Chondrocyte (in vitro differentiated cells): ENCODE measurements around the gene EYA2. TPM values are rescaled to one million over a fixed set of nuclear protein-coding genes. Genes with fewer than 3 reads are reported as not detected.

Experiments used
- DNase-seq: peaks from one replicate; pipeline ENCODE4 v3.0.0; 2021; ENCODE audit warnings: mixed read lengths, low spot score
- H3K27ac Mint-ChIP-seq: one replicate; pipeline ENCODE4 v1.8.0; 2021; ENCODE audit warnings: mild to moderate bottlenecking, moderate library complexity, mixed read lengths; ENCODE audit not compliant: unreplicated experiment
- H3K27me3 Mint-ChIP-seq: 2 replicates; pipeline ENCODE4 v1.8.0; 2021; ENCODE audit warnings: low read depth, mixed read lengths
- H3K36me3 Mint-ChIP-seq: 2 replicates; pipeline ENCODE4 v1.8.0; 2021; ENCODE audit warnings: low read depth, mixed read lengths
- H3K4me1 Mint-ChIP-seq: 2 replicates; pipeline ENCODE4 v1.8.0; 2021; ENCODE audit warnings: low read depth, mild to moderate bottlenecking, mixed read lengths
- H3K4me3 Mint-ChIP-seq: one replicate; pipeline ENCODE4 v1.8.0; 2021; ENCODE audit warnings: mild to moderate bottlenecking, moderate library complexity, mixed read lengths; ENCODE audit not compliant: unreplicated experiment
- H3K9me3 Mint-ChIP-seq: 2 replicates; pipeline ENCODE4 v1.8.0; 2021; ENCODE audit warnings: low read depth, mixed read lengths
- CTCF ChIP-seq: fragments of 200-600 bp; sonication (generic); IDR thresholded peaks from 2 replicates; pipeline ENCODE4 v1.5.0; 2021; ENCODE audit warnings: antibody characterized with exemption, mild to moderate bottlenecking, moderate library complexity
- total RNA-seq: library from RNA; stranded (reverse); gene quantifications from 3 replicates; pipeline ENCODE4 v1.2.1, GENCODE V29; 2021

EYA2 gene
- total RNA-seq, 1 donor from 2014 or later, result 0.32 TPM

- Mint-ChIP-seq H3K27ac (no peak overlapping the region), H3K4me3 (no peak overlapping the region), H3K27me3 (peaks cover 16% of the 10 kb centered on the region), H3K9me3 (no peaks in the 10 kb centered on the region), H3K36me3 (no peaks in the 10 kb centered on the region), H3K4me1 (no peaks in the 10 kb centered on the region)
- no peak for TF ChIP-seq CTCF
- DNase-seq, result no peak
These were observed 194.5 kb downstream of the EYA2 start for GRCh38 chr20:47089151-47089550.

- Mint-ChIP-seq H3K27me3 (peaks cover 18% of the 10 kb centered on the region), H3K4me1 (no peaks in the 10 kb centered on the region), H3K36me3 (peaks cover 5% of the 10 kb centered on the region), H3K9me3 (peaks cover 7% of the 10 kb centered on the region), H3K4me3 (no peak overlapping the region), H3K27ac (no peak overlapping the region)
- no peak for DNase-seq
- TF ChIP-seq CTCF, result no peak
These were observed 196.2 kb downstream of the EYA2 start for GRCh38 chr20:47090835-47091234.

GRCh38 chr20:47093320-47093966 lies 198.8 kb downstream of the EYA2 start:
- Mint-ChIP-seq H3K36me3 (peaks cover 8% of the 10 kb centered on the region), H3K27ac (no peak overlapping the region), H3K27me3 (peaks cover 33% of the 10 kb centered on the region), H3K9me3 (peaks cover 19% of the 10 kb centered on the region), H3K4me1 (no peaks in the 10 kb centered on the region), H3K4me3 (no peak overlapping the region)
- DNase-seq, result no peak
- no peak for TF ChIP-seq CTCF

GRCh38 chr20:47095690-47096089 lies 201.0 kb downstream of the EYA2 start:
- DNase-seq, result no peak
- H3K9me3 Mint-ChIP-seq, result peaks cover 19% of the 10 kb centered on the region
- peaks cover 11% of the 10 kb centered on the region for H3K4me1 Mint-ChIP-seq
- no peak overlapping the region for H3K4me3 Mint-ChIP-seq
- H3K27ac Mint-ChIP-seq, result no peak overlapping the region
- peaks cover 39% of the 10 kb centered on the region for H3K27me3 Mint-ChIP-seq
- TF ChIP-seq CTCF, result no peak
- peaks cover 8% of the 10 kb centered on the region for H3K36me3 Mint-ChIP-seq

- Mint-ChIP-seq H3K27me3 (peaks cover 35% of the 10 kb centered on the region), H3K36me3 (peaks cover 8% of the 10 kb centered on the region), H3K4me3 (no peak overlapping the region), H3K4me1 (peaks cover 11% of the 10 kb centered on the region), H3K9me3 (peaks cover 23% of the 10 kb centered on the region), H3K27ac (no peak overlapping the region)
- DNase-seq, result no peak
- TF ChIP-seq CTCF, result no peak
These were observed 203.3 kb downstream of the EYA2 start for GRCh38 chr20:47097691-47098622.
